ENCODE results near the gene RASGEF1C. TPM values are rescaled to one million over a fixed set of nuclear protein-coding genes. Genes with fewer than 3 reads are reported as not detected.

The RASGEF1C gene
- total RNA-seq, 1 donor = under 0.01 TPM

- Histone ChIP-seq H3K4me2 (ENCODE audit: insufficient read depth, low read length) (no peak overlapping the region), H3K36me3 (ENCODE audit: insufficient read depth, low read length) (no peaks in the 10 kb centered on the region), H3K27ac (ENCODE audit: low read depth, low read length) (no peak overlapping the region), H4K20me1 (ENCODE audit: insufficient read depth, low read length) (no peaks in the 10 kb centered on the region), H3K27me3 (ENCODE audit: insufficient read depth, low read length) (no peaks in the 10 kb centered on the region), H3K9me3 (ENCODE audit: low read depth, low read length) (no peaks in the 10 kb centered on the region), H3K79me2 (ENCODE audit: insufficient read depth, low read length) (no peaks in the 10 kb centered on the region), H2AFZ (ENCODE audit: low read length) (no peak overlapping the region), H3K4me1 (ENCODE audit: insufficient read depth, low read length) (peaks cover 3% of the 10 kb centered on the region), H3K4me3 (ENCODE audit: insufficient read depth, low read length) (no peak overlapping the region)
- no peak for TF ChIP-seq CTCF (IDR thresholded peaks at IDR 0.05; ENCODE audit: extremely low read depth, low read depth, low read length)
- no peak for DNase-seq (ENCODE audit: insufficient read length, low spot score, missing footprints)
These were observed 102.0 kb downstream of the RASGEF1C start for GRCh38 chr5:180107005-180107404.

GRCh38 chr5:180105827-180106312, 103.1 kb downstream of the RASGEF1C start:
- Histone ChIP-seq H3K4me1 (ENCODE audit: insufficient read depth, low read length) (peaks cover 3% of the 10 kb centered on the region), H3K27ac (ENCODE audit: low read depth, low read length) (no peak overlapping the region), H2AFZ (ENCODE audit: low read length) (no peak overlapping the region), H3K36me3 (ENCODE audit: insufficient read depth, low read length) (no peaks in the 10 kb centered on the region), H3K79me2 (ENCODE audit: insufficient read depth, low read length) (no peaks in the 10 kb centered on the region), H3K27me3 (ENCODE audit: insufficient read depth, low read length) (no peaks in the 10 kb centered on the region), H3K4me2 (ENCODE audit: insufficient read depth, low read length) (no peak overlapping the region), H3K9me3 (ENCODE audit: low read depth, low read length) (no peaks in the 10 kb centered on the region), H4K20me1 (ENCODE audit: insufficient read depth, low read length) (no peaks in the 10 kb centered on the region), H3K4me3 (ENCODE audit: insufficient read depth, low read length) (no peak overlapping the region)
- TF ChIP-seq CTCF (IDR thresholded peaks at IDR 0.05; ENCODE audit: extremely low read depth, low read depth, low read length) = no peak
- peak; percentile 29 for DNase-seq (ENCODE audit: insufficient read length, low spot score, missing footprints)

GRCh38 chr5:180104168-180104530, 104.9 kb downstream of the RASGEF1C start:
- H3K4me3 ChIP-seq (ENCODE audit: insufficient read depth, low read length) = no peak overlapping the region
- H2AFZ ChIP-seq (ENCODE audit: low read length) = peak overlapping the region; percentile 1
- no peaks in the 10 kb centered on the region for H3K36me3 ChIP-seq (ENCODE audit: insufficient read depth, low read length)
- H3K4me2 ChIP-seq (ENCODE audit: insufficient read depth, low read length) = no peak overlapping the region
- H3K27me3 ChIP-seq (ENCODE audit: insufficient read depth, low read length) = no peaks in the 10 kb centered on the region
- no peak for TF ChIP-seq CTCF (IDR thresholded peaks at IDR 0.05; ENCODE audit: extremely low read depth, low read depth, low read length)
- DNase-seq (ENCODE audit: insufficient read length, low spot score, missing footprints) = no peak
- no peaks in the 10 kb centered on the region for H3K79me2 ChIP-seq (ENCODE audit: insufficient read depth, low read length)
- H3K4me1 ChIP-seq (ENCODE audit: insufficient read depth, low read length) = peaks cover 3% of the 10 kb centered on the region
- no peaks in the 10 kb centered on the region for H4K20me1 ChIP-seq (ENCODE audit: insufficient read depth, low read length)
- no peak overlapping the region for H3K27ac ChIP-seq (ENCODE audit: low read depth, low read length)
- H3K9me3 ChIP-seq (ENCODE audit: low read depth, low read length) = no peaks in the 10 kb centered on the region

- peak; percentile 72 for DNase-seq (ENCODE audit: insufficient read length, low spot score, missing footprints)
- TF ChIP-seq CTCF (IDR thresholded peaks at IDR 0.05; ENCODE audit: extremely low read depth, low read depth, low read length) = no peak
- H2AFZ ChIP-seq (ENCODE audit: low read length) = no peak overlapping the region
These were observed 105.4 kb downstream of the RASGEF1C start for GRCh38 chr5:180103487-180104167.

More at GRCh38 chr5:180103487-180104167, 105.4 kb downstream of the RASGEF1C start:
- Histone ChIP-seq H3K27ac (ENCODE audit: low read depth, low read length) (no peak overlapping the region), H3K4me1 (ENCODE audit: insufficient read depth, low read length) (peaks cover 3% of the 10 kb centered on the region), H4K20me1 (ENCODE audit: insufficient read depth, low read length) (no peaks in the 10 kb centered on the region), H3K79me2 (ENCODE audit: insufficient read depth, low read length) (no peaks in the 10 kb centered on the region), H3K36me3 (ENCODE audit: insufficient read depth, low read length) (no peaks in the 10 kb centered on the region), H3K9me3 (ENCODE audit: low read depth, low read length) (no peaks in the 10 kb centered on the region), H3K4me3 (ENCODE audit: insufficient read depth, low read length) (no peak overlapping the region), H3K4me2 (ENCODE audit: insufficient read depth, low read length) (no peak overlapping the region), H3K27me3 (ENCODE audit: insufficient read depth, low read length) (no peaks in the 10 kb centered on the region)
